ENCODE data around the gene BPGM.

- TF ChIP-seq CTCF (IDR thresholded peaks at IDR 0.05), result no peak
- no peak for TF ChIP-seq POLR2A (IDR thresholded peaks at IDR 0.05)
- no peak for TF ChIP-seq EP300 (IDR thresholded peaks at IDR 0.05)
Observed at GRCh38 chr7:134718211-134718875, 71.7 kb downstream of the BPGM start.

Data from tibial nerve (tissue), 4 donors.